Activated T-helper 1 cell treated with anti-CD3 and anti-CD28 coated beads, Interleukin-2, amount 50 U/mL, for 16 hours (primary cell): Measurements from ENCODE around the gene NPW.

ENCODE experiments used
- DNase-seq, 2 donors: peaks; one replicate each; pipeline ENCODE4 v3.0.0-alpha.2; 2020; ENCODE audit warnings: low read depth in 1 of 2, low spot score in 1 of 2

The NPW gene

DNA sequence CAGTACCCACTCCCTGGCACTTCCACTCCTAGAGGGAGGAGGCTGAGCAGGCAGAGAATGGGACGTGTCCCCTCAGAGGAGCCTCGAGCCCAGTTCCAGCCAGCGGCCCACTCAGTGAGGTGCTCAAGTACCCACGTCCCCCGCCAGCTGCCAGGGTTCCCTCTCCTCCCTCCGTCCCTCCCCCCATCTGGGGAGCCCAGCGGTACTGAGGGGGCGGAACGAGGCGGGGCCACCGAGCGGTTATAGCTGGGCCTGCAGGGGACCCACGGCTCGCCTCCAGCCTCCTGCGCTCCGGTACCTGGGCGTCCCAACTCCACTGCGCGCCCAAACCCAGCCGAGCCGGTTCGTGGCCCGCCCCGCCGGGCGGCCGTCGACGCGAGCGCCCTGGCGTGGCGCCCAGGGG lies at the start of gene NPW:
TSS of gene NPW (plus strand) at position 268 of the 403 bp plus-strand sequence.
- DNase-seq, result no peak

DNA sequence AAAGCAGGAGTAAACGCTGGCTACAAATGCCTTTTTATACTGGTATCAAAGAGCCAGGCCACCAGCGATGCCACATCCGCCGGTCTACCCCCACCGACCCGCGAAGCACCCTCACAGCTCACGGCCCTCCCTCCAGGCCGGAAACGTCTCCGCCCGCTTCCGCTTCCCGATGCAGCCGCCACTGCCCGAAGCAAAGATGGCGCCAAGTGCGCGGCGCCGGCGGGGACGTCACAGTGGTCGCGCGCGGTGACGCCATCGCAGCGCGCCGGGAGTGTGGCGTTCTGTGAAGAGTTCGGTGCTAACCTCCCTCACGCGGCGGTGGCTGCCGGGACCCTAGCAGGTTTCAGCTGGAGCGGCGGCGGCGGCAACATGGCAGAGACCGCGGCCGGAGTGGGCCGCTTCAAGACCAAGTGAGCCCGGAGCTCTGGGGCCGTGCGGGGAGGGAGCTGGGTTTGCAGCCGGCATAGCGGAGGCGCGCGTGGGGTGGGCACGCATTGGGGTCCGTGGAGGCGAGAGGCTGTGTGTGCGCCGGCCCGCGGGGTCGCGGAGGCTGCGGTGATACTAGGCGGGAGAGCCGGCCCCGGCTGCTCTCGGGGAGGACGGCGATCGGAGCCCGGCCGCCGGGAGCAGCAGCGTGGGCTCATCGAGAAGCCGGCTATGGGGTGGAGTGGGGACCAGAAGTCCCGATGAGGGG lies 47.6 kb upstream of the NPW start, which contains the start of gene TBL3:
TSS of gene TBL3 (plus strand) at position 258 of the 694 bp plus-strand sequence. CDS start at position 370, 112 bp downstream.
- DNase-seq, result peak; percentile 94 to 98

GRCh38 chr16:1972490-1972877 lies 47.1 kb upstream of the NPW start:
- no peak for DNase-seq

- no peak for DNase-seq
Observed at GRCh38 chr16:1973461-1974156, 46.0 kb upstream of the NPW start.

DNA sequence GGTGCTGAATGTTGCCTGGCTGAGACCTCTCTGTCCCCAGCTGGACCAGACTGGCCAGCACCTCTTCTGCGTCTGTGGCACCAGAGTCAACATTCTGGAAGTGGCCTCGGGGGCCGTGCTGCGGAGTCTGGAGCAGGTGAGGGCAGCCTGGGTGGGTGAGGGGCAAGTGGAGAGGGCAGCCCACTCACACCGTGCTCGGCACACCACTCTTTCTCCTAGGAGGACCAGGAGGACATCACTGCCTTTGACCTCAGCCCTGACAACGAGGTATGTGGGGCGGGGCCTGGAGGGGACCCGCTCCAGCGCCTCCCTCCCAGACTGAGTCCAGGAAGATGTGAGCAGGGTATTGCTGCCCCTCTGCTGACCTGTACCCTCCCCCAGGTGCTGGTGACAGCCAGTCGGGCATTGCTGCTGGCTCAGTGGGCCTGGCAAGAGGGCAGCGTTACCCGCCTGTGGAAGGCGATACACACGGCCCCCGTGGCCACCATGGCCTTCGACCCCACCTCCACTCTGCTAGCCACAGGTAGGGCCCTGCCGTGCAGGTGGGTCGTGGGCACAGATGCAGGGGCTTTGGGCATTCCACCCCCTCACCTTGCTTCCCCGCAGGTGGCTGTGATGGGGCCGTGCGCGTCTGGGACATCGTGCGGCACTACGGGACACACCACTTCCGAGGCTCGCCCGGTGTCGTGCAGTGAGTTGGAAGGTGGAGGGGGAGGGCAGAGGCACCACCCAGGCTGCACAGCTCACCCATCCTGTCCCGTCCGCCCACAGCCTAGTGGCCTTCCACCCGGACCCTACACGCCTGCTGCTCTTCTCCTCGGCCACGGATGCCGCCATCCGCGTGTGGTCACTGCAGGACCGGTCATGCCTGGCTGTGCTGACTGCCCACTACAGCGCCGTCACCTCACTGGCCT lies 45.2 kb upstream of the NPW start:
- no peak for DNase-seq

GRCh38 chr16:1975432-1976215 lies 44.0 kb upstream of the NPW start:
- no peak for DNase-seq

DNA sequence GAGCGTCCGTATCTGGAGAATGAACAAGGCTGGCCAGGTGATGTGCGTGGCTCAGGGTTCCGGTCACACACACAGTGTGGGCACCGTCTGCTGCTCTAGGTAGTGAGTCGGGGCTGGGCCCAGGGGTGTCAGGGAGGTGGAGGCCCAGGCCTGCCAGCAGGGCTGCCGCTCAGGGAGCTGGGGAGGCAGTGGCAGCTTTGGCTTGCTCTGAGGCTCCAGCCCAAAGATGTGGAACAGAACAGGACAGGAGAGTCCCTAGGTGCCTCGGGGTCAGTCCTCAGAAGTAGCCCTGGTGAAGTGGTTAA lies 43.4 kb upstream of the NPW start:
- no peak for DNase-seq

DNA sequence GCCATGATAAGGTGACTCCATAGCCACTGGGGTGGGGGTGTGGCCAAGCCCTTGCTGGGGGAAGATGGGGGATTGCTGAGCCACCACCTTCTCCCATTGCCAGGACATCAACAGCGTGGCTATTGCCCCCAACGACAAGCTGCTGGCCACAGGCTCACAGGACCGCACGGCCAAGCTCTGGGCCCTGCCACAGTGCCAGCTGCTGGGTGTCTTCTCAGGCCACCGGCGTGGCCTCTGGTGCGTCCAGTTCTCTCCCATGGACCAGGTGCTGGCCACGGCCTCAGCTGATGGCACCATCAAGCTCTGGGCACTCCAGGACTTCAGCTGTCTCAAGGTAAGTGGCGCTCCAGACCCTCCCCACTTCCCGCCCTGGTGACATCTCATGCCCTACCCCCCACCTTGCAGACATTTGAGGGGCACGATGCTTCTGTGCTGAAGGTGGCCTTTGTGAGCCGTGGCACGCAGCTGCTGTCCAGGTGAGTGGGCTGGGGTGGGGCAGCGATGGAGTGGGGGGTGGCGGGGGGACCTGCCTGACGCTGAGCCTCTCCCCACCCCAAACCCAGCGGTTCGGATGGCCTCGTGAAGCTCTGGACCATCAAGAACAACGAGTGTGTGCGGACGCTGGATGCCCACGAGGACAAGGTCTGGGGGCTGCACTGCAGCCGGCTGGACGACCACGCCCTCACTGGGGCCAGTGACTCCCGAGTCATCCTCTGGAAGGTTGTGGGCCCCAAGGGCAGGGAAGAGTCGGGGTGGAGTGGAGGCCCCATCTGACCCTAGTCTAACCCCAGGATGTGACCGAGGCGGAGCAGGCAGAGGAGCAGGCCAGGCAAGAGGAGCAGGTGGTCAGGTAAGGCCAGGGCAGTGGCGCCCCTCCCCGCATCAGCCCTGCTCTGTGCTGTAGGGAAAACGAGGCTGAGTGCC lies 42.4 kb upstream of the NPW start:
- no peak for DNase-seq

GRCh38 chr16:1977875-1978268 lies 41.7 kb upstream of the NPW start:
- no peak for DNase-seq

DNA sequence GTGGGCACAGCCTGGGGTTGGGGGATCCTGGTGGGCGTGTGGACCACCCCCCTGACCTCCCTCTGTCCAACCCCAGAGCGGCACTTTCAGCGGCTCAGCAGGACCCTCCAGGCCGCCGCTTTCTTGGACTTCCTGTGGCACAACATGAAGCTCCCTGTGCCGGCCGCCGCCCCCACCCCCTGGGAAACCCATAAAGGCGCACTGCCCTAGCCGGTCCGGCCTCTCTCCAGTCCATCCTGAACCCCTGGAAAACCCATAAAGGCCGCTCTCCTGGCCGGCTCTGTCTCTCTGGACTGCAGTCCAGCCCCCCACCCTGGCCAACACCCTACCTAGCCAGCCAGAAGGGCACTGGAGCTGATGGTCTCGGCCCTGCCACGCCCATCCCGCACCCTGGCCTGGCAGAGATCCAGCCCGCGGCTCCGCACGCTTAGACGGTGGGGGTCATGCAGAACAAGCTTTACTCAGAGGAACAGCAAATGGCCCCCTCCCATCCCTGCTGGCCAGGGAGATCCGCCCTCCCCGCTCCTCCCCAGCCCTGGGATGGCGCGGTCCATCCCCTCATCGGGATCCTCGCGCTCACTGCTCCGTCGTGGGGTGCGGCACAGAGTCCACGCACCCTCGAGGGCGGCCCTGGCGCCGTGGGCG lies 41.0 kb upstream of the NPW start:
- DNase-seq, result no peak

DNA sequence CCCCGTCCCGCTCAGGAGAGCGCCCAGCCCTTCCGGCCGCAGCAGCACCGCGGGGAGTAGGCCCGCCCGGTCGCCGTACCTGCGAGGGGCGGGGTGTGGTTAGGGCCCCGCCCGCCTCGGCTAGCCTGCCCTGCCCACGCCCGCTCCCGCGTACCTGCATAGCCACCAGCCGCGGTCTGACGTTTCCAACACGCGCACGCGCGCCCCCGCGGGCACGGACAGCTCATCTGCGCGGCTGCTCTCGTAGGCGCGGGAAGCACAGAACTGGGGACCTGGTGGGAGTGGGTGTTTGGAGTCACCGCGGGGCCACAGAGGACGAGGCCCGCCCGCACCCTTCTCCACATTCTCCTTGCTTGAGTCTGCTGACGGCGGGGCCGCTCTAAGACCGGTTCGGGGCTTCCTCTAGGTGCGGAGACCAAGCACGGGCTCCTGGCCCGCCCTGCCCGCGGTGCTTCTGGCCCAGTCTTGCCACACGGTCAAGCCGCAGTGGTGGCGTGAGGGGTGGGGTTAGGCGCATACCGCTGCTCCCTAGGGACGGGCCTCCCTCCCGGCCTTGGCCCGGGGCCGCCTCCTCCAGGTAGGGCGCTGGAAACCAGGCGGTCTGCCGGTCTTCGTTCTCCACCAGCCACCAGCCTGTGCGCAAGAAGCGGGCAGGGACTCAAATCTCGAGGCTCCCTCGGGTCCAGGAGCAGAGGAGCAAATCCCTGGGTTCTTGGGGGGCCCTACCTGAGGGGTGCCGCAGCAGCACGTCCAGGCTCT lies 40.1 kb upstream of the NPW start:
- DNase-seq, result no peak

DNA sequence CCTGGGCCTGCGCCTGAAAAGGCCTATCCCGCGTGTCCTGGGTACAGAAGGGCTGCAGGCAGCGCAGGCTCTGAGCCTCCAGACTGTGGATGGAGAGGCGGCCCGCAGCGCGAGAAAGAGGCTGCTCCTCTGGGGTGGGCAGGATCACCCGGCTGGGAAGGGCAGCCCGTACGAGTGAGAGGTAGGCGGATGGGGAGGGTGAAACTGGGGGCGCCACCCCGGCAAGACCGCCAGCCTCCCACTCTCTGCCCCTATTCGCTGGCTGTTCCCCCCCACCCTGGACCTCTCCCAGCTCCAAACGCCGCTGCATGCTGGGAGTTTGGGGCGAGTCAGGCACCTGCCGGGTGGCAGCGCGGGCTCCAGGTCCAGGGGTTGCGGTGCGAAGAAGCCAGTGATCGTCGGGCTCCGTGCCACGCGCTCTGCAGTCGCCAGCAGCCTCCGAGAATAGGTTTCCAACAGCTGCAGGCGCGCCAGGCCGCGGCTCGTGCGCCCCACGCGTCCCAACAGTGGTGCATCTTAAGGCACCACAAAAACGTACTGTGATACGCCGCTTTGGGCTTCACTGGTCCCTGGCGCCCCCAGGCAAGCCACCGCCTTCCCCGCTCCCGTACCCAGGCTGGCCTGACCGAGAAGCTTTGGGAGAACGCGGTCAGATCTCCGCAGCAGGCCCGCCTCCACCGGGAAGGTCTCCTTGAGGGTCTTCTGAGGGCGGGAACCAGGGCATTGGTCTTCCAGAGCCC lies 39.4 kb upstream of the NPW start:
- no peak for DNase-seq

- DNase-seq, result no peak
Observed at GRCh38 chr16:1980770-1981087, 38.9 kb upstream of the NPW start.

DNA sequence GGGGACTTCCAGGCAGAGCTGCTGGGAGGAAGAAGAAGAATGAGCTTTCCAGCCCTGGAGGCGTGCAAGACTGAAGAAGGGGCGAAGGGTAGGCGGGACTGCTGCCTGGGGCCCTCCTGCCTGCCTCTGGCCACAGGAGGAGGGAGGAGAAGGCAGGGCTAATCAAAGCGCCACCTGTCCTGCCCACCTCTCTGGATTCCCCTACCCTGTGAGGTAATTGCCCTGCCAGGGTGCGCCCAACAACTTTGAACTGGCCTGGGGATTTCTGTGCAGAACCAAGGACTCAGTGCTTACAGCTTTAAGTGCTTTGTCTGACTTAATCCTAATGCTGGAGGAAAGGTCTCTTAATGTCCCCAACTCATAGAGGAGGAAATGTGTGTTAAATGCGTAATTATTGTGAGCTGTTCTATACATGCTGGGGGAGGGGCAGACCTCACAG lies 38.2 kb upstream of the NPW start, which contains the start of gene NOXO1:
TSS of gene NOXO1 (minus strand) at position 72 of the 439 bp plus-strand sequence. CDS start 290 bp downstream, outside the sequence.
- no peak for DNase-seq

DNA sequence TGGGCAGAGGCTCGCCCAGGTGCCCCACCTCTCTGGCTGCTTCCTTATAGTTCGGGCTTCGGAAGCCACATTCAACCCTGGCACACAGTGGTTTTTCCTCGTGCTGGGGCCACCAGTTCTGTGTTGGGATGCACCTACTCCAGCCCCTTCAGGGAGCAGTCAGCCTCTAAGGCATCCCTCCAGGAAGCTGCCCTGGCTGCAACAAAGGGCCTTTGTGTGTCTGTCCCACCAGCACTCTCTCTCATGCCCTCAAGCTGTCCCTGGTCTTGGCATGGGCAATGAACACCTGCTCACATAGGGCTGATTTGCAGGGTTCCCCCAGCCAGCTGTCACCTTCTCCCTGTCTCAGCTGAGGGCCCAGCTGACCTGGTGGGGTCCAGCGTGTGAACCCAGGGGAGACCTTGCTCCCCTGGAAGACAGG lies 37.6 kb upstream of the NPW start:
- no peak for DNase-seq

DNA sequence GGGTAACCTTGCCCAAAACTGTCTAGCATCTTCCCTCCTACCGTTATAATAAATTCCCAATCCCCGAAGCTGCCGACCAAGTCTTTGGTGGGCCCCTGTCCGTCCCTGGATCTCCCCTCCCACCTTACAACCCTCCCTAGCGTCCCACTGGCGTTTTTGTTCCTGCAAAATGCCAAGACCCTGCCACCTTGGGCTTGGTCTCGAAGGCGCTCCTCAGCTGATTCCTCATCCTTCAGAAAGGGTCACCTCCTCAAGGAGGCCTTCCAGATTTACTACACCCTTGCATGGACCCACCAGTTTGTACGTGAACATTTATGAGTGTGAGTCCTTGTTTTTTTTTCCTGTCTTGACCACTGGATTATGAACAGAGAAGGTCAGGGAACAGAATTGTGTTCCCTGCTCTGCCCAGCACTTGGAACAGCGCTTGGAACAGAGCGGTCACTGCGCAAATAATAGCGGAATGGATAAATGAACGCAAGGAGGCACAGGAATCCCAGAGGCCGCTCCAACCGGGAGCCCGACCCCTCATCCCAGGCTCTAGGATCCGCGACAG lies 36.5 kb upstream of the NPW start:
- no peak for DNase-seq

GRCh38 chr16:1983544-1984346 lies 35.8 kb upstream of the NPW start, which contains the start of gene GFER:
Gene GFER, plus strand, starts transcription at chr16:1984193. Its CDS starts 26 bp downstream, at chr16:1984219.
- peak in 1 of 2 donors; percentile 58 for DNase-seq
